HG02642 (cell line): ENCODE data around the gene ATG16L1.
"Not testable (repeated sequence)": the region's sequence is repeated elsewhere in the genome, so short reads cannot be mapped to it uniquely, and the experiment has no call there.

ENCODE experiments used
- ATAC-seq: cut with Tn5 transposase; IDR thresholded peaks from one replicate; pipeline ENCODE4 v1.9.1; 2021; ENCODE audit warnings: mild to moderate bottlenecking; ENCODE audit not compliant: unreplicated experiment, poor library complexity

Gene ATG16L1

DNA sequence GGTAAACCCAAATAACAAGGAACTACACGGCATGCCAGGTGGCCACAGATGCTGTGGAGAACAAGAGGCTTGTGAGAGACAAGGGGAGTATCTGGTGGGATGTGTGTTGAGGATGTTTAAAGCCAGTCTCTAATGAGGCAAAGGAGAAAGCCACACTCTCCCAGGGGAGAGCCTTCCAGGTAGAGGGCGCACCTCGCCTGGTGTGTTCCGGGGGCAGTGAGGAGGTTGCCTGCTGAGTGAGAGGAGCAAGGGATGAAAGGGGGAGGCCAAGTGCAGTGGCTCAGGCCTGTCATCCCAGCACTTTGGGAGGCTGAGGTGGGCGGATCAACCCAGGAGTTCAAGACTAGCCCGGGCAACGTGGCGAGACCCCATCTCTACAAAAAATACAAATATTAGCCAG is 72.4 kb downstream of the ATG16L1 start:
- ATAC-seq: no peak

DNA sequence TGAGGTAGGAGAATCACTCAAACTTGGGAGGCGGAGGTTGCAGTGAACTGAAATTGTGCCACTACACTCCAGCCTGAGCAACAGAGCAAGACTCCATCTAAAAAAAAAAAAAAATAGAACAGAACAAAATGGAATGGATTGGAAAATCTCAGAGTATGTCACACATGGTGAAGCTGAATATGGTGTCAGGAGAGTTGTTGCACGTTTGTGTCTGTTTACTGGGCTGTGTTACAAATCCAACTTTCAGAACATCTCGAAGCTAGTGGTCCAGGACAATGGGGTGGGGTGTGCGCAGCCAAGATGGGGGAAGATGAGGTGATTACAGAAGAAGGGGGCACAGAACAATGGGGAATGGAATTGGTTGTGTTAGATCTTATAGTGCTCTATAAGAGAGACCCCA is 73.8 kb downstream of the ATG16L1 start:
- no peak for ATAC-seq

DNA sequence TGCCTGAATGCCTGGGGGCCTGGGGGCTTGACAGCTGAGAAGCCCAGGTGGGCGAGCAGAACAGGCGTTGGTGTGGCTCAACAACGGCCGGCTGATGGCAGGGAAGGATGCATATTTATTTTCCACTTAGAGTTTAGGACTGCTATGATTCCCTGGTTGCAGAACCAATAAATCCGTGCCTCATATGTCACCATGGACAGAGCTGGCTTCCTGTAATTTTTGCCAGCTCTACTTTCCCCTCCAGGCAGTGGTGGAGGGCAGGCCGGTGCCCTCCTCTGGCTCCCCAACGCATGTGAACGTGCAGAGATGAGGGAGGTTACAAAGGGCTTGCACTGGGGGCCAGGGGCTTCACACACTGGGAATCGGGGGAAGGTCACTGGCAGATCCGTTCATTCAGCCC is 74.3 kb downstream of the ATG16L1 start:
- ATAC-seq: no peak

DNA sequence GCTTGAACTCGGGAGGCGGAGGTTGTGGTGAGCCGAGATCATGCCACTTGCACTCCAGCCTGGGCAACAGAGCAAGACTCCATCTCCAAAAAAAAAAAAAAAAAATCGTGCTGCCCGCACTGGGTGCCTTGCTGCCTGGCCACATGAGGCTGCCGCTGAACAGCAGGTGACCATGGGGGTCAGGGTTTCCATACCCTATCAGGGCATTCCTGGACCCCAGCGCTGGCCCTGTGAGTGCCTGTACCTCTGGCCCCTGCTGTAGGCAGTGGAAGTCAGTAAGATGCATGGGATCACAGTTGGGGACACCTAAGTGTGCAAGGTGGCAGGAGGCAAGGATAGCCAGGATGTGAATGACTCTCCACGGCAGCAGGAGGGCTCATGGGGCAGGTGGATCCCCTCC is 75.0 kb downstream of the ATG16L1 start:
- no peak for ATAC-seq

- ATAC-seq: no peak
Measured at GRCh38 chr2:233328922-233329321, 77.4 kb downstream of the ATG16L1 start.

DNA sequence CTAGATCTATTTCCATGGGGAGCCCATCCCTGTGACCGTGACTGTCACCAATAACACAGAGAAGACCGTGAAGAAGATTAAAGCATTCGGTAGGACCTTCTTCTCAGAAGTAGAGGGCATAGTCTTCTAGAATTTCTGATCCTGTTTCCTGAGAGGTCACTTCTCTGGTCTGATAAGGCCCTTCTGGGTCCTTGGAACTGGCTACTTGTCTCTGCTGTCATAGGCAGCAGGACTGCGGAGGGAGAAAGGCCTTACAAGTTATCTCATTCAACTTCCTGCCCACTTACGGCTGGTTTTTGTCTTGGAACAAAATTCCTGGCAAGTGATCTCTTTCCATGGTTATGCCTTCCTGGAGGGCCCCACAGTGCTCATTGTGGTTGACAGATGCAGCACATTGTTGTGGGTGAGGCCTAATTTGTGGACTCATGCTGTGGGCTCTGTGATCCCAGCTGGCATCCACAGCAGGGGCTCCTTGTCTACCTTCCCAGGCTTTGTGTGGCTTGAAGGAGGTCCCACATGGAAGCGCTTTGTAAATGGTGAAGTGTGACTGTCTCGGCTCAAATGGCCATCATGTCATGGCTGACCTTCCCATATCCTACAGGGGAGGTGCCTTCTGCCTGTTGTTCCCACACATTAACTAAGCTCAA is 78.1 kb downstream of the ATG16L1 start:
- no peak for ATAC-seq

DNA sequence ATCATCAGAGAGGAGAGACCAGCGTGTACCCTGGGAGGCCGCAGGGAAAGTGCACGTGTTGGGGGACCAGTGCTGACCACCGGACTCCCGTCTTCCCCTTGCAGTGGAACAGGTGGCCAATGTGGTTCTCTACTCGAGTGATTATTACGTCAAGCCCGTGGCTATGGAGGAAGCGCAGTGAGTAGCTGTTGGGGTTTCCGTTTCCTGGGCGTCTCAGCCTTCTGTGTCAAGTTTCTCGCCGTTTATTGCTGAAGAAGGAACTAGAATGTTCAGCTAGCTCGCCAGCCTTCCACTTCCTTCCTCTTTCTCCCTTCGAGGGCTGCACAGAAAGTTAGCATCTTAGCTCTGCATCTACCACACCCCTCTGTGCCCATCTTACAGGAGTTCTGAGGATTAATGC is 80.1 kb downstream of the ATG16L1 start:
- ATAC-seq: peak; percentile 78

DNA sequence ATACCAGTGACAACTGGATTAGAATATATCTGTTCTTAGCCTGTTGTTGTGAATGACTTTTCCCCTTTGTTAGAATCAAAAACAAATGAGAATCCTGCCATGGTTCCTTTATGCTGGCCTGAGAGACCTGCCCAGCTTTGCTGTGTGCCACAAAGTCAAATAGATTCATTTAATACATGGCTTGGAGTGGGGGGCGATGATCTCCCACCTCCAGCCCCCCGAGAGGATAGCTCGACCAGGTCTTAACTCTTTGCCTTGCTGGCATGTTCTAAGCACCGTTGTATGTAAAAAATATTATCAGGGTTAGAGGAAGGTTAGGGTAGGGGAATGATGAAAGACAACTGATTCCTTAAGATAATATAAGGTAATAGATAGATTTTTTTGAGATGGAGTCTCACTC is 80.7 kb downstream of the ATG16L1 start:
- ATAC-seq: no peak

DNA sequence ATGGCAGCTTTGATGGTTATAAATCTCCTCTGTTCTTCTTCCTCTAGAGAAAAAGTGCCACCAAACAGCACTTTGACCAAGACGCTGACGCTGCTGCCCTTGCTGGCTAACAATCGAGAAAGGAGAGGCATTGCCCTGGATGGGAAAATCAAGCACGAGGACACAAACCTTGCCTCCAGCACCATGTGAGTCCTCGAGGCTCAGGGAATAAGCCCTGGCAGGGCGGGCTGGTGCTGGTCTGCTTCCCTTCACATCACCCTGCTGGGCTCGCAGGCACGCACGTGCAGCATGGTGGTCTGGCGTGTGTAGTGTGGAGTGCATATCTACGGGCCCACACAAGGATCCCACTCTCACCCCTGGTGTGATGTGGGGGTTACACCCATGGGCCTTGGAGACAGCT is 83.4 kb downstream of the ATG16L1 start:
- no peak for ATAC-seq

DNA sequence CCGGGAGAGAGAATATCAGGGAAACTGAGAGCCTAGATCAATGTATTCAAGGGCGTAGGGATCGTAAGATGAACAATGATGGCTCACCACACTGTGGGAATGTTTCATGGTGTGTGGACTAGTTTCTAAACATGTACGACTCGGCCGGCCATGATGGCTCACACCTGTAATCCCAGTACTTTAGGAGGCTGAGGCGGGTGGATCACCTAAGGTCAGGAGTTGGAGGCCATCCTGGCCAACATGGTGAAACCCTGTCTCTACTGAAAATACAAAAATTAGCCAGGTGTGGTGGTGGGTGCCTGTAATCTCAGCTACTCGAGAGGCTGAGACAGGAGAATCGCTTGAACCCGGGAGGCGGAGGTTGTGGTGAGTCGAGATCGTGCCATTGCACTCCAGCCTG is 84.6 kb downstream of the ATG16L1 start:
- ATAC-seq: not testable (repeated sequence)

GRCh38 chr2:233336541-233336940 is 85.1 kb downstream of the ATG16L1 start:
- no peak for ATAC-seq

DNA sequence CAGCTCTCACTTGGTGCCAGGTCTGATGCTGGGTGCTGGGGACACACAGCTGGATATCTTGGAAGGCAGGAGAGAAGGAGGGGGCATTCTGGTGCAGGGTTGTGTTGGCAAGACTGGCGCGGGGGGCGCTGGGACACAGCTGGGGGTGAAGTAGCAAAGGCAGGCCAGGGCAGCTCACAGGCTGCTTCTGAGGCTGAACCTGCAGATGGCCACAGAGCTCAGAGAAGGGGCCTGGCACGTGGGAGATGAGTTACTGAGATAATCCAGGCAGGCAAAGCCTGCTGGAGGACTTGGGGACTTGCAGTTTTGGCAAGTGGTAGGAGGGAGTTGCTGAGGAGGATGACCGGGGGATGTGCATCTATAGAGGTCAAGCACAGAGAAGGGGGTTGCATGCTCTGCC is 86.6 kb downstream of the ATG16L1 start:
- no peak for ATAC-seq

DNA sequence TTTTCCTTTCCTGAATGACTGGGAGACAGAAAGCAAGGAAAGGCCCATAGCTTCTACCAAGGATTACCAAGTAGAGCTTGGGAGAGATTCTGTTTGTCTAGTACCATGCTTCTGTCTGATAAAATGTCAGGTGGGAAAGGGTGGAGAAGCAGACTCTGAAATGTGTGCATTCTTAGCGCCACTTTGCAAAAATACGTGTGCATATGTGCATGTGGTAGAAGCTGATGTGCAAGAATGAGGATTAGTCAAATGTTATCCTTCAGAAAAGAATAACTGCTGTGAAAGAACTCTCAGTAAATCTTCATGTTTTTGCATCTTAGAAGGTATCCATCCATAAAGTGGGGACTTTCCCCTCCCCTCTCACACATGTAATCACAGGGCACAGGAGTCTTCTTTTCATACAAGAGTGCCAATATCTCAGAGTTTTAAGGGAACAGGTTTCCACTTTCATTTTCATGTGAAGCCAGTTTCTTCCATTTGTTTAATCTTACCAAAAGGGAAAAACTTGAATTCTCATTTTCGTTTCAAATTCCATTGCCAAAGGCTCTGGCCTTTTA is 87.4 kb downstream of the ATG16L1 start:
- no peak for ATAC-seq

GRCh38 chr2:233339427-233339826 is 88.0 kb downstream of the ATG16L1 start:
- no peak for ATAC-seq

DNA sequence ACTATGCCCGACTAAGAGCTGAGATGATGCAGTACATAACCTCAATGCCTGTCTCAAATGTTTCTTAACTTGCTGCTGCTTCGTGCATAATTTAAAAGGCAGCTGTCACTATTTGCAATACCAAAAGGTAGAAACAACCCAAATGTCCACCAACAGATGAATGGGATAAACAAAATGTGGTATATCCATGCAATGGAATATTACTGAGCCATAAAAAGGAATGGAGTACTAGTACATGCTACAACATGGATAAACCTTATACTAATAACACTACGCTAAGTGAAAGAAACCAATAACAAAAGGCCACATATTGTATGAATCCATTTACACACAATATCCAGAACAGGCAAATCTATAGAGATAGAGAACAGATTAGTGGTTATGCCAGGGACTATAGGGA is 89.8 kb downstream of the ATG16L1 start:
- no peak for ATAC-seq

DNA sequence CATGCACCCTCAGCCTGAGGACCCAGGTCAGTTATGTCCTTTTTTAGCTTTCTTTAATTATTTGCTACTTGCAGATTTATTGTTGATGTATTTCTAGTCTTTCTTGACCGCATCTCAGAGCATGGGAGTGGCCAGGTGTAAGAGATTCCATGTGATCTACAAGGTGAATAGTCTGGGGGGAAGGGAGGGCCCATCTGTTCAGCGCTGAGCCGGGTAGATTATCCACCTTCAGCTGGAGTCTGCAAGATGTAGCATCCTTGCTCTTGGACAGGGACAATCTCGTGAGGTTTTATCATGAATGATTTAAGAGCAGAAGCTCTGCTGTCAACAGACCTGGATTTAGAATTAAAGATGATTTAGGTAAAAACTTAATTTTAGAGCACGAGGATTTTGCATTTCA is 90.8 kb downstream of the ATG16L1 start:
- no peak for ATAC-seq

GRCh38 chr2:233343171-233343705 is 91.8 kb downstream of the ATG16L1 start:
- ATAC-seq: no peak
